Lower leg skin (tissue), 4 donors: ENCODE results near the gene STAT6. TPM values are rescaled to one million over a fixed set of nuclear protein-coding genes. Genes with fewer than 3 reads are reported as not detected.
A peak's percentile ranks its signal among the peaks of the same experiment; 100 is the strongest.

Source experiments
- DNase-seq, 2 donors: peaks; one replicate each; pipeline ENCODE4 v3.0.0-alpha.2; 2019; ENCODE audit warnings: low spot score in 2 of 2
- H3K4me3 ChIP-seq: fragments of 200-600 bp; sonication (generic); 2 replicates; pipeline ENCODE4 v1.5.1; 2017; ENCODE audit warnings: mild to moderate bottlenecking, low read depth; ENCODE audit not compliant: poor library complexity, severe bottlenecking
- CTCF ChIP-seq, 3 donors: fragments of 450-650 bp; IDR thresholded peaks; one replicate each; pipeline ENCODE4 v1.5.1; 2016; ENCODE audit warnings: antibody characterized with exemption in 3 of 3, mild to moderate bottlenecking in 3 of 3, moderate library complexity in 2 of 3
- POLR2A ChIP-seq, 2 donors: fragments of 450-650 bp; IDR thresholded peaks; one replicate each; pipeline ENCODE4 v1.6.1; 2016 to 2017; ENCODE audit warnings: antibody characterized with exemption in 2 of 2, mild to moderate bottlenecking in 1 of 2, moderate library complexity in 1 of 2
- WGBS, 2 donors: methylation state at CpG; one replicate each; pipeline ENCODE4 v1.1.5; 2018; 5-methylcytosine and 5-hydroxymethylcytosine counted together
- intact Hi-C: fragments of 100-400 bp; cut with DNase I; formaldehyde crosslinking; loops from one replicate; pipeline ENCODE4 v1.15.0; 2023; ENCODE audit warnings: low total_unique reads
- total RNA-seq, 4 donors: library from RNA; depleted of rRNA; stranded (reverse); fragments of >200 nt; gene quantifications; one replicate each; pipeline ENCODE4 v1.1.0, GENCODE V29; 2016

STAT6 gene
- total RNA-seq, 4 donors from 2014 or later = 105 to 210 (median 129) TPM

- WGBS, 2 donors = 65 to 75% methylated on average over 7 of the region's 7 CpGs
- TF ChIP-seq POLR2A (IDR thresholded peaks at IDR 0.05) (no peak), CTCF (IDR thresholded peaks at IDR 0.05) (no peak)
- intact Hi-C loops = no loop called here
- DNase-seq = no peak
- H3K4me3 ChIP-seq = no peak overlapping the region
These were observed 31.6 kb upstream of the STAT6 start for GRCh38 chr12:57142727-57143126.

- 76 to 85% methylated on average over 9 of the region's 9 CpGs for WGBS, 2 donors
- TF ChIP-seq CTCF (IDR thresholded peaks at IDR 0.05) (no peak), POLR2A (IDR thresholded peaks at IDR 0.05) (no peak)
- no peak for DNase-seq
- no peak overlapping the region for H3K4me3 ChIP-seq
- intact Hi-C loops = no loop called here
These were observed 31.0 kb upstream of the STAT6 start for GRCh38 chr12:57142121-57142520.

GRCh38 chr12:57141249-57141648 is 30.1 kb upstream of the STAT6 start:
- TF ChIP-seq POLR2A (IDR thresholded peaks at IDR 0.05) = no peak
- TF ChIP-seq CTCF (IDR thresholded peaks at IDR 0.05) = no peak
- no peak overlapping the region for H3K4me3 ChIP-seq
- 81 to 88% methylated on average over 8 of the region's 8 CpGs for WGBS, 2 donors
- intact Hi-C loops = no loop called here
- DNase-seq = no peak

- WGBS, 2 donors = 78 to 83% methylated on average over 6 of the region's 6 CpGs
- H3K4me3 ChIP-seq = no peak overlapping the region
- intact Hi-C loops = no loop called here
- no peak for DNase-seq
- no peak for TF ChIP-seq POLR2A (IDR thresholded peaks at IDR 0.05)
- no peak for TF ChIP-seq CTCF (IDR thresholded peaks at IDR 0.05)
These were observed 28.9 kb upstream of the STAT6 start for GRCh38 chr12:57139796-57140649.

GRCh38 chr12:57138526-57139272 is 27.5 kb upstream of the STAT6 start:
- WGBS, 2 donors = 53 to 59% methylated on average over 13 of the region's 13 CpGs
- intact Hi-C loops = no loop called here
- peak; percentile 84 to 97 for DNase-seq
- no peak overlapping the region for H3K4me3 ChIP-seq
- TF ChIP-seq CTCF (IDR thresholded peaks at IDR 0.05) = no peak
- TF ChIP-seq POLR2A (IDR thresholded peaks at IDR 0.05) = no peak
